Mesenteric fat pad (tissue), 1 donor: Measurements from ENCODE around the gene CCDC146. TPM values are rescaled to one million over a fixed set of nuclear protein-coding genes. Genes with fewer than 3 reads are reported as not detected.
"Not testable (repeated sequence)": the region's sequence is repeated elsewhere in the genome, so short reads cannot be mapped to it uniquely, and the experiment has no call there.

Experiments used
- DNase-seq: peaks from one replicate; pipeline ENCODE4 v3.0.0-alpha.2; 2020; ENCODE audit warnings: low spot score
- total RNA-seq: library from RNA; stranded (reverse); fragmentation: NEBNext Ultra II Directional; extraction: Animal tissue kit (Norgen Biotek cat#: 25700); gene quantifications from one replicate; pipeline ENCODE4 v1.2.1, GENCODE V29; 2021
- donor health status: DM: yes; HTN: yes; CAD: no.

CCDC146 gene
- total RNA-seq, 1 donor from 2014 or later: 11.4 TPM

GRCh38 chr7:77152232-77152631 lies 29.8 kb downstream of the CCDC146 start:
- DNase-seq: not testable (repeated sequence)

GRCh38 chr7:77154917-77155464 lies 32.6 kb downstream of the CCDC146 start:
- DNase-seq: not testable (repeated sequence)

- not testable (repeated sequence) for DNase-seq
Observed at GRCh38 chr7:77155601-77156377, 33.4 kb downstream of the CCDC146 start.

GRCh38 chr7:77157034-77157433 lies 34.6 kb downstream of the CCDC146 start:
- DNase-seq: not testable (repeated sequence)

DNA sequence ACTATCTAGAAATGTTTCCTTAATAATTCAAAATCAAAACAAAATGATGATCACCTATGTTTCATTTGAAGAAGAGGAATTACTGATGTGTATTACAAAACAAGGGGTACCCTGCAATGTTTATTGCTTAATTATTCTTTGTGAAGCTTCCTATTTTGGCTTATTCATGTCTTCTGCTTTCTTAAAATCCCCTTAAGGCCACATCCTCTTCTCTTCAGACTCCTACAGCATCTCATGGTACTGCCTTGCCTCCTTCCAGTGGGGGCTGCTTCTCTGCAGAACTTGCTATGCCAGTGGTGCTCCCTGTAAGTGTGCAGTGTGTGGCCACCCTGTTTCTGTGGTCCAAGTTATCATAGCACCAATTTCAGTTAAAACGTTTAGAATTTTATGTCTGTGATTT lies 35.0 kb downstream of the CCDC146 start:
- DNase-seq: no peak

DNA sequence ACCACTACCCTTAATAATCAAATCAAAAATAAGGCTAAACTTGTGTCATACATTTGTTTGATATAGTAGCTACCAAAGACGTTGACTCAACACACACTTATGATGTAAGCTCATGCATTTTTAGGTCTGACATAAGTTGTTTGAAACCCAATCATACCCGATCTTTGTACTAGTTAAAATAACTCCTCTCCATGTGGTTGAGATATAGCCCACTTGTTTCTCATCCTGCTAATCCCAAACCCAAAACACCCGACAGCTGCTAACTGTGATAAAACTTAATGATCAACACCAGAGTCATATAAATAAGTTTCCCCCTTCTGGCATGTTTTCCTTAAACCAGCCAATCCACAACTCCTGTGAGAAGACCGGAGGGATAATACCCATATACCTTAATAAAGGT lies 48.7 kb downstream of the CCDC146 start:
- not testable (repeated sequence) for DNase-seq

GRCh38 chr7:77172437-77173172 lies 50.2 kb downstream of the CCDC146 start:
- not testable (repeated sequence) for DNase-seq

DNA sequence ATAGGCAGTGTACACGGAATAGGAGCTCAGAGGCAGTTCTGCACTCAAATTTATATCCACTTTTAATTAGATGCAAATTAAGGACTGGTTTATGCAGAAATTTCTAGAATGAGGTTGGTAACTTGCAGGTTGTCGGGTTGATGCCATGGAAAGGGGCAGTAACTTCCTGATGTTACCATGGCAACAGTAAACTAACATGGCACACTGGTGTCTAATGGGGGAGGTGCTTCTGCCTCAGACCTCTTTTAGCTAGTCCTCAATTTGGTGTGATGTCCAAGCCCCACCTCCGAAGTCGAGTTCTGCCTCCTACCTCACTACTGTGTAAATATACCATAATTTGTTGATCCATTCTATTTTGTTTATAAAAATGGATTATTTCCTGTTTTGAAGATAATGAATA lies 52.0 kb downstream of the CCDC146 start:
- not testable (repeated sequence) for DNase-seq

DNA sequence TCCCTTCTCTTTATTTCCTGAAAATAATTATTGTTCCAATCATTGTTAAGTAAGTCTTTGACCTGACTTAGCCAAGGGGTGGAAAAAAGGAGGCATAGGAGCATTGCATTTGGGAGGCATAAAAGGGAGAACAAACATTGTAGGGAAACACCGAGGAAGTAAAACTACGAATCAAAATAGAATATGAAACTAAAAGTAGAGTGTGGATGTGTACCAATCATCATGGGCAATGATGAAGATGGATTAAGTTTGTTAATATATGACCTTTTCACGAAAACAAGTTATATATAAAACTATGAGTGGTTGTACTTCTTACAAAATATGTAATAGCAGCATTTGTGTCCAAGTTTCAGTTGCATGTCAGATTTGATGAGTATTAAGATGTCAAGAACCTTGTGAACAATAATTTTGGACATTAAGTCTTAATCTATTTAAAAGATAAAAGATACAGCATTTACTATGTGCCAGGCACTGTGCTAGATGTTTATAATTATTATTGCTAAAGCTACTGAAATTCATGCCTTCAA lies 52.9 kb downstream of the CCDC146 start:
- DNase-seq: not testable (repeated sequence)

DNA sequence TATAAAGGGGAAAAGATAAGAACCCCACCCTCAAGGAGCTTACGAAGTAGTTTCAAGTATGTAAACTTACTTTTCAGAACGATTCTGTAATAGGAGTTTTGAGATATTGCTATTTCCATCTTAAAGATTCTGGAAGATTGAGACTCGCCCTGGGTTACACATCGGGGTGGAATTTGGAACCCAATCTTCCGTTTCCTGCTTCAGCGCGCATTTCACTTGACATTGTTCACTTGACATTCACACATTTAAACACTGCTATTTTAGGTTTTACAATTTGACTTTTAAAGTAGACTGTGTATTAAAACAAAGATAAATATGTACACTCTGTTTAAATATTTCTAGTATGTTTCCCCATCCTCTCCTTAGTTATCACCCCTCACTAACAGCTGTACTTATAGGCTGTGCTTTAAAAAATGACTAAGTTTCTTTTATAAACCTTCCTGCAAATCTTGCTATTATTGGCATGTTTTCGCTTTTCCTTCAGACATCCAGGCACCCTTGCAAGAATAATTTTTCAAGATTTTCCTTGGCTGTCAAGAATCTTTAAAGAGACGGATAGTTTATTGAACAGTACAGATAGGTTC lies 55.0 kb downstream of the CCDC146 start:
- DNase-seq: not testable (repeated sequence)

DNA sequence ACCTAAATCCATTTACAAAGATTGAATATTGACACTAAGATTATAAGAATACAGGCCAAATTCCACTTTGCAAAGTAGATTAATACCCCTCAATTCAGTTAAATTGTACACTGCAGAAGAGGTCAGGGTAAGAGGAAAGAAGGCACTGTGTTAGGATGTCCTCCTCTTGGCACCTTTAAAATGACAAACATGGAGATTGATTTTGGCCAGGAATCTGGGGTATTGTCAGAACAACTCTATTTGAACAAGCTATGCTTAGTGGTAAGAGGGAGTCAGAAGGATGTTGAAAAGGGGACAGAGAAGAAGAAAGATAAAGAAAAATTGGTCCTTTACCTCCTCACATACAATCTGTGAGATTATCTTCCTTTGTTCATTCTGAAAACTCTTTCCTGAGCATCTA lies 55.6 kb downstream of the CCDC146 start:
- not testable (repeated sequence) for DNase-seq

DNA sequence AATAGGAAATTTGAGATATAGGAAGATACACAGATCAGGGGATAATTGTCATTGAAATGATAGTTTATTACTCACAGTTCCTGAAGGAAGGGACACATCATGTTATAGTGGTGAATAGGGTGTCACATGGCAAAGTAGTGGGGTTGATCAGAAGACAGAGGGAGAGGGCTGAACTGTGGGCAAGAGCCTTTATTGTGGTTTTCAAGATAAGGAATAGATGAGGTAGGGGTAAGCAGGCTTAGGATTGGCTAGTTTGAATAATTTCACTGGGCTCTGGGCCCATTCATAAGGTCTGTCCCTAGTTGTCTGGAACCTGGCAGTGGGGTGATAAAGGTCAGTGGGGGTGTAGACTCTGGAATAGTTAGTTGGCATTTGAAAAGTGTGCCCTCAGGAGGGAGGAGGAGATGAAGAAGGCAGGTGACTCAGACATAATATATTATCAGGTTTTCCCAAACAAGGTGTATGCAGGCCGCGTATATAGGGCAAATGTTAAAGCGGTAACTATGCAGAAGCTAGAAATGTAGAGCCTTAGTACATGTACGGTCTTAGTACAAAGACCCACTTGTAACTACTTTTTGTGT lies 58.7 kb downstream of the CCDC146 start:
- no peak for DNase-seq

DNA sequence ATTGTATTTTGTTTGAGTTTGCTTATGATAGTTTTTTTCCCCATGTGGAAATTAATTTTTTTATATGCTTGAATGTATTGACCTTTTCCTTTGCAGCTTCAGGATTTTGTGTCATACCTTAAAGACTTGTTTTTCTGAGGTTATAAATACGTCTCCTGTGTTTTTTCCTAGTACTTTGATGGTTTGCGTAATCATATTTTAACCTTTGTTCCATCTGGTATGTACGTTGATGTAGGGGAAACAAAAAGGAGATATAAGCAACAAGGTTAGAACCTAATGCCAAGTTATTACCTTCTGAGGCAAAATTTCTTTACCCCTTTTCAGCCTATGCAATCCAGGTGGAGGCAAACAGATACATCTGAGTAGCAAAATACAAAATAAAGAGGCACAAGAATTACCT lies 59.3 kb downstream of the CCDC146 start:
- no peak for DNase-seq

DNA sequence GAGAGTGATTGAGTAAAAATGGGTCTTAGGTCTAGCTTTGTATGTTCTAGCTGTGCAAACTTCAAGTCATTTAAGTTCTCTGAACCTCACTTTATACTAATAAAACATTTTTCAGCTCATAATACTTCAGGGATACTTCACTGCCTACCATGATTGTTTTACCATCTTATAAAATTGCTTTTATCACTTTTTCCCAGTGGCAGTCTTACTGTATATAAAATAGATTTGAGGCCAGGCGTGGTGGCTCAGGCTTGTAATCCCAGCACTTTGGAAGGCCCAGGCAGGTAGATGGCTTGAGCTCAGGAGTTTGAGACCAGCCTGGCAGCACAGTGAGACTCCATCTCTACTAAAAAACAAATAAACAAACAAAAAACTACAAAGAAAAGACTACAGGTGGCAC lies 59.8 kb downstream of the CCDC146 start:
- no peak for DNase-seq

GRCh38 chr7:77184463-77184862 lies 62.0 kb downstream of the CCDC146 start:
- DNase-seq: no peak

- no peak for DNase-seq
Observed at GRCh38 chr7:77184990-77185389, 62.6 kb downstream of the CCDC146 start.

- no peak for DNase-seq
Observed at GRCh38 chr7:77185866-77186265, 63.5 kb downstream of the CCDC146 start.

- DNase-seq: no peak
Observed at GRCh38 chr7:77188731-77189437, 66.5 kb downstream of the CCDC146 start.

GRCh38 chr7:77197141-77197540 lies 74.7 kb downstream of the CCDC146 start:
- DNase-seq: no peak
